ENCODE measurements around the gene PCP4L1.

Gene PCP4L1

DNA sequence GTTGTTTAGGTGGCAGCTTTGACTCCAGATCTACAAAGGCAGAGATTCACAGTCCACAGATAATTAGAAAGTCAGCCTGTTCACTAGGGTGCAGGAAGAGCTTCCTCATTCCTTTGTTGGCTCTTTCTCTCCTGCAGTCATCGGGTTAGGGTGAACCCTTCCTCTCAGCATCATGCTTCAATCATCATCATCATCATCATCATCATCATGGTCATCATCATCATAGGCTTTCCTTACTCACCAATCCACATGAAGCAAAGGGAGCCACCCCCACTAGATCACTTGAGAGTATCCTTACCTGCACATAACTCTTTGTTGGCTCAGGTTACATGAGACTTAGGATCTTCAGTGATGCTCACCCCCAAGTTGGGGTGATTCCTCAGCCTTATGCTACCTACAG, 32.2 kb downstream of the PCP4L1 start:
- Histone ChIP-seq H3K9ac (ENCODE audit: low read length) (no peak overlapping the region), H3K27ac (ENCODE audit: low read depth, low read length) (no peak overlapping the region), H3K4me3 (ENCODE audit: low read length) (no peak overlapping the region), H3K27me3 (ENCODE audit: control insufficient read depth, insufficient read depth, low read length) (no peaks in the 10 kb centered on the region), H3K4me1 (ENCODE audit: control insufficient read depth, insufficient read depth, low read length) (no peaks in the 10 kb centered on the region), H3K36me3 (ENCODE audit: control insufficient read depth, insufficient read depth, low read length) (no peaks in the 10 kb centered on the region)

DNA sequence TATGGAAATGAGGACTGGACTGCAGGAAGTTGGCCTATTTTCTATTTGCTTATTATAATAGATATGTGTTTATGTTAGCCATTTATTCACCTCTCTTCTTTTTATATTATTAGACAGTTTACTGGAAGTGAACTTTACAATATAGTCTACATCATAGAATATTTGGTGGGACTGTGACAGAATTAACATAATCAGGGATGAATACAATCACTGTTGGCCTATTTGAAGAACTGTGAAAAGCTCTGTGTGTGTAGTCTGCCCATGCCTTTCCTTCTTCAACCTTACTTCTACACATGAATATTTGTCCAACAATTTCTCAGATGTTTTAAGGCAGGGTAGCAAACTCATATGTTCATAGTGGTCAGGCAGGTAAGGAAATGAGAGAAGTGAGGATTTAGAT, 38.9 kb downstream of the PCP4L1 start:
- Histone ChIP-seq H3K4me3 (ENCODE audit: low read length) (no peak overlapping the region), H3K4me1 (ENCODE audit: control insufficient read depth, insufficient read depth, low read length) (no peaks in the 10 kb centered on the region), H3K27me3 (ENCODE audit: control insufficient read depth, insufficient read depth, low read length) (no peaks in the 10 kb centered on the region), H3K9ac (ENCODE audit: low read length) (no peak overlapping the region), H3K36me3 (ENCODE audit: control insufficient read depth, insufficient read depth, low read length) (no peaks in the 10 kb centered on the region), H3K27ac (ENCODE audit: low read depth, low read length) (no peak overlapping the region)

DNA sequence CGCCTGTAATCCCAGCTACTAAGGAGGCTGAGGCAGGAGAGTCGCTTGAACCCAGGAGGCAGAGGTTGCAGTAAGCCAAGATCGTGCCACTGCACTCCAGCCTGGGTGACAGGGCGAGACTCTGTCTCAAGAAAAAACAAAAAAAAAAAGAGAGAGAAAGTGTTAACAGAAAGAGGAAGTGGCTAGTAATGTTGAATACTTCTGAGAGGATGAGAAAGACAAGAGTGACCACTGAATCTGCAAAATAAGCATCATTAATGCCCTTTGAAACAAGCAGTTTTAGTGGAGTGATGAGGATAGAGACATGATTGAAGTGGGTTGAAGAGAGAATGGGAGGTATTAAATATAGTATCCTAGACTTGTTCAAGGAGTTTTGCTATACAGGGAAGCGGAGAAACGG, 39.6 kb downstream of the PCP4L1 start:
- H3K36me3 ChIP-seq (ENCODE audit: control insufficient read depth, insufficient read depth, low read length): no peaks in the 10 kb centered on the region
- H3K27me3 ChIP-seq (ENCODE audit: control insufficient read depth, insufficient read depth, low read length): no peaks in the 10 kb centered on the region
- H3K4me3 ChIP-seq (ENCODE audit: low read length): no peak overlapping the region
- no peak overlapping the region for H3K27ac ChIP-seq (ENCODE audit: low read depth, low read length)
- no peak overlapping the region for H3K9ac ChIP-seq (ENCODE audit: low read length)
- no peaks in the 10 kb centered on the region for H3K4me1 ChIP-seq (ENCODE audit: control insufficient read depth, insufficient read depth, low read length)

DNA sequence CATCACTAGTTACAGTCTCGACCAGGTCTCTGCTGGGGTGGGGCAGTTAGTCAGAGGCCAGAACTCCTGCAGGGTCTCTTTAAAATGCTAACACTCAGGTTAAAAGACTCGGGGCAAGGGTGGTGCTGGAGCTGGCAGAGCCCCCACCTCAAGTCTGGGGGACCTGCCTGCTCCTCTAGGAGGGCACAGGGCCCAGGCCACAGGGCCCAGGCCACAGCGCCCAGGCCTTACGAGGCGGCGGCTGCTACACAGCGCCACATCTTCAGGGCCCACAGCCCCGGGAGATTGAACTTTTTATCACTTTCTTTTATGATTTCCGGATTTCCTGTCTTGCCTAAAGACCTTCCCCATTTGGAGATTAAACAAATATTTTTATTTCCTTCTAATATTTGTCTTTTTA, 40.8 kb downstream of the PCP4L1 start:
- no peak overlapping the region for H3K9ac ChIP-seq (ENCODE audit: low read length)
- H3K4me1 ChIP-seq (ENCODE audit: control insufficient read depth, insufficient read depth, low read length): no peaks in the 10 kb centered on the region
- no peaks in the 10 kb centered on the region for H3K36me3 ChIP-seq (ENCODE audit: control insufficient read depth, insufficient read depth, low read length)
- H3K4me3 ChIP-seq (ENCODE audit: low read length): no peak overlapping the region
- no peak overlapping the region for H3K27ac ChIP-seq (ENCODE audit: low read depth, low read length)
- H3K27me3 ChIP-seq (ENCODE audit: control insufficient read depth, insufficient read depth, low read length): no peaks in the 10 kb centered on the region

DNA sequence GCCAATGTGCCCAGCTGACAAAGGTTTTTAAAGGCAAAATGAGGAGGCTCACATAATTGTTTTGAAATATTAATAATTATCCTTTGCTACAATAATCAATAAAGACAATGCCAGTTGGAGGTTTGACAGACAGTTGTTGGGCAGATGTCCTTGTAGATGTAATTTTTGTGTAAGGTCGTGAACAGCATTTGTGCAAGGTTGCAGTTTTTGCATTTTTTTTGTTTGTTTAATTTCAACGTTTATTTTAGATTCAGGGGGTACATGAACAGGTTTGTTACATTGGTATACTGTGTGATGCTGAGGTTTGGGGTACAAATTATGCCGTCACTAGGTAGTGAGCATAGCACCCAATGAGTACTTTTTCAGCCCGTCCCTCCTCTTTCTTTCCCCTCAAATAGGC, 41.9 kb downstream of the PCP4L1 start:
- no peak overlapping the region for H3K9ac ChIP-seq (ENCODE audit: low read length)
- H3K27me3 ChIP-seq (ENCODE audit: control insufficient read depth, insufficient read depth, low read length): no peaks in the 10 kb centered on the region
- no peaks in the 10 kb centered on the region for H3K4me1 ChIP-seq (ENCODE audit: control insufficient read depth, insufficient read depth, low read length)
- H3K4me3 ChIP-seq (ENCODE audit: low read length): no peak overlapping the region
- no peak overlapping the region for H3K27ac ChIP-seq (ENCODE audit: low read depth, low read length)
- no peaks in the 10 kb centered on the region for H3K36me3 ChIP-seq (ENCODE audit: control insufficient read depth, insufficient read depth, low read length)

DNA sequence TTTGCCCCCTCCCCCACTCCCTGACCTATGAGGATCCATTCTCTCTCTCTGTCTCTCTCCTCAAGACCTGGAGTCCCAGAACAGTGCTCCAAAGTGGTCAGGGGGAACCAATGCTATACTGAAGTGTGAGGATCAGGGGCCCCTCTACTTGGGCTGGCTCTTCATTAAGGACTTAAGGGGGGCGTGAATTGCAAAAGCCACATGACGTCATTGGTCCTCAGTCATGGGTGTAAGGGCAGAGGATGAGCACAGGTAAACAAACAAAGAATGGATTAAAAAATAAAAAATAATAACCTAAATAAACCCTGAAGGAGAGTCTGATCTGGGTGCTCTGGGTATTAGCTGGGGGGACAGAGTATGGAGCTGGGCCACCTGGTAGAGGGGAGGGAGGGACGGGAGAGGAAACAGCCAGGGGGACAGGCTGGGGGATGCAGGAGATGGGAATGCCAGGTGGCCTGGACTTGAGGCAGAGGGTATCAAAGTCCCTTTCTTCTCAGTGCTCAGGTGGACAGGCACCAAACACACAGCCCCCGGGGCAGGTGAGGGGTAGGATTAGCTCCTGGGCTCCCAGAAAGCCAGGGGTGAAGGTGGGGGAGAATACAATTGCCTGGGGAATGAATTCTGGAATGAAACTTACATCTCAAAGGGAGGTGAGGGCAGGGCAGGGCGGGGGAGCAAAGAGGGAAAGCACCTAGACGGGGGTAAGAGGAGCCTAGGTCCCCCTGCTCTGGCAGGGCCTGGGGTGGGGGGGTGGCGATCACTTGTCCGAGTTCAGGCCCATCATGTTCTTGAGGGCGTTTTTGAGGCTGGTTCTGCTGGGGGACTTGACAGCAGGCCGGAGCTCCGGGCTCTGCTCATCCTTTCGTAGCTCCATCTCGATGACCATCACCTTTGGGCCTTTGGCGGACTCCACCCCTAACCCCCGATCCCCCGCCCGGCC, 46.7 kb downstream of the PCP4L1 start:
- Histone ChIP-seq H3K27ac (ENCODE audit: low read depth, low read length) (no peak overlapping the region), H3K27me3 (ENCODE audit: control insufficient read depth, insufficient read depth, low read length) (no peaks in the 10 kb centered on the region), H3K9ac (ENCODE audit: low read length) (no peak overlapping the region), H3K36me3 (ENCODE audit: control insufficient read depth, insufficient read depth, low read length) (no peaks in the 10 kb centered on the region), H3K4me3 (ENCODE audit: low read length) (peak overlapping the region; percentile 76), H3K4me1 (ENCODE audit: control insufficient read depth, insufficient read depth, low read length) (peaks cover 4% of the 10 kb centered on the region)

DNA sequence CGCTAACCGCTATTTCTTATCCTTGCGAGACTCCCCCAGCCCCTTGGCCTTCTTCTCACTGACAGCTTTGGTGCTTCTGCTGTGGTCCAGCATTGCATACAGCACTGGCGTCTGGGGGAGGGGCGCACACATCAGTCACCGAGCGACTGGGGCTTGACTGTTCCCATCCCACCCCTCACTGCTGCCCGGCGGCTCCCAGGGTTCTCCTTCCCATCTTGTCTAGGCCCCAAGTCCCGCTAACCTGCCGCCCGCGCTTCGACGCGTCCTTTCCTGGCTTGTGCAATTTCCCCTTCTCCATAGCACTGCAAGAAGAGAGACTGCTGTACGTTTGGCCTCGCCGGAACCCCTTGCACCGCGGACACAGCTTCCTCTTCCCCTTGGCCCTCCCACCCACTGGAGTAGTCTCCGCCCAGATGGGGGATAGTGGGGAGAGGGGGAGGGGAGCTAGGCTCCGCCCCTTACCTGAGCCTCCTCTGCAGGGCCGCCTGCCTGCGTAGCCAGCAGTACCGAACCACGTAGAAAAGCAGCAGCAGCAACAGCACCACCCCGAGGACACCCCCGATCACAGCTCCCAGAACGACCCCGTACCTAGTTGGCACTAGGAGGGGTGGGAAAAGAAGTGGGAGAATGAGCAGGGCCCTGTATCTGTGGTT, 47.4 kb downstream of the PCP4L1 start:
- peak overlapping the region; percentile 76 for H3K4me3 ChIP-seq (ENCODE audit: low read length)
- H3K36me3 ChIP-seq (ENCODE audit: control insufficient read depth, insufficient read depth, low read length): no peaks in the 10 kb centered on the region
- H3K27ac ChIP-seq (ENCODE audit: low read depth, low read length): no peak overlapping the region
- no peaks in the 10 kb centered on the region for H3K27me3 ChIP-seq (ENCODE audit: control insufficient read depth, insufficient read depth, low read length)
- peaks cover 4% of the 10 kb centered on the region for H3K4me1 ChIP-seq (ENCODE audit: control insufficient read depth, insufficient read depth, low read length)
- H3K9ac ChIP-seq (ENCODE audit: low read length): peak overlapping the region; percentile 32

DNA sequence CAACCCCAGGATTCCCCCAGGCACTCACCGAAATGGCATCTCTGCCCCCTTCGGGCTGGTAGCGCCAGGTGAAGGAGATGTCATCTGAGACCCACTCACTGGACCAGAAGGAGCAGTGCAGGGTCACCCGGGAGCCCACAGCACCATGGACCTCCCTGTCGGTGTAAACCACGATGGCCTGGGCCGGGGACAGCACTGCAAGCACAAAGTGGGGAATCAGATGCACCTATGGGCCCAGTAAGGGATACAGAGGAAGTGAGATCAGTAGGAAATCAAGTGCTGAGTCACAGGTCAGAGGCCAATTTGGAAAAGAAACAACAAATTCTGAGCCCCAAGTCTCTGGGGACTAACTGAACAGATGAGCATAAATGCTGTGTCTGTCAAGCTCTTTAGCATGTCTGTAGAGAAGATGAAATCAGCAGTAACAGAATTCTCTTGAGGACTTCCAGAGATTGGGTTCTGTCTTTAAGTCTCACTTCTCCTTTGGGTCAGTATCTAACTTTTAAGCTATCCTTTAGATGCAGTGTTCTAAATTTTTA, 48.8 kb downstream of the PCP4L1 start:
- peaks cover 4% of the 10 kb centered on the region for H3K4me1 ChIP-seq (ENCODE audit: control insufficient read depth, insufficient read depth, low read length)
- H3K27me3 ChIP-seq (ENCODE audit: control insufficient read depth, insufficient read depth, low read length): no peaks in the 10 kb centered on the region
- no peak overlapping the region for H3K27ac ChIP-seq (ENCODE audit: low read depth, low read length)
- H3K36me3 ChIP-seq (ENCODE audit: control insufficient read depth, insufficient read depth, low read length): no peaks in the 10 kb centered on the region
- no peak overlapping the region for H3K9ac ChIP-seq (ENCODE audit: low read length)
- no peak overlapping the region for H3K4me3 ChIP-seq (ENCODE audit: low read length)

DNA sequence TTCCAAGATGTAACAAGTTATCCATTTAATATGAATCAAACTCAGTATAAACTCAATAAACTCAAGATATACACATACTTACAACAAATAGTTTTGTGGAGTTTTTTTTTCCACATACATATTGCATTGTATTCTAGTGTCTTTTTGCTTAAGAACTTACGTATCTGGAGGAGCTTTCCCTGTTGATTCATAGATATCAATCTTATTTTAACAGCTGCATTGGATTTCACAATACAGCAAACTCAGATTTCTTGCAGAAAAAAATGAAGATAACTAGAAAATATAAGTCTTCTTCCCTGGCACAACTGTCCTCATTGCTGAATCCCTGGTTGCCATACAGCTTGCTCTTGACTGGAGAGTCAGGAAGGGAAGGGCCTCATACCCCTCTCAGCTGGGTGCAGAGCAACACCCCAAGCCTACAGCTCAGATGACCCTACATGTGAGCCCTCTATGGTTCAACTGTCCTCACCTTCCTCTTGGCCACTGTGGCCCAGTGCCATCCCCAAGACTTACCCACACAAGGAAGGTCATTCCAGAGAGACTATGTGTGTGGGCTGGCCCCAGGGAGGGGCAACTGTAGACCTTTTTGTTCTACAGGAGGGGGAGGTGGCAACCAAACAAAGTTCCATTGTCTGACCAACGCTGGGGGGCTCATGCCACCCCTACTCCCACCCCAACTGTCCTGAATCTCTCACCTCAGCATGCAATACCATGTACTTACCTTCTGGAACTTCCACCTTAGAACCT, 49.5 kb downstream of the PCP4L1 start:
- H3K9ac ChIP-seq (ENCODE audit: low read length): no peak overlapping the region
- H3K4me3 ChIP-seq (ENCODE audit: low read length): no peak overlapping the region
- H3K27ac ChIP-seq (ENCODE audit: low read depth, low read length): no peak overlapping the region
- H3K27me3 ChIP-seq (ENCODE audit: control insufficient read depth, insufficient read depth, low read length): no peaks in the 10 kb centered on the region
- no peaks in the 10 kb centered on the region for H3K36me3 ChIP-seq (ENCODE audit: control insufficient read depth, insufficient read depth, low read length)
- peaks cover 4% of the 10 kb centered on the region for H3K4me1 ChIP-seq (ENCODE audit: control insufficient read depth, insufficient read depth, low read length)

DNA sequence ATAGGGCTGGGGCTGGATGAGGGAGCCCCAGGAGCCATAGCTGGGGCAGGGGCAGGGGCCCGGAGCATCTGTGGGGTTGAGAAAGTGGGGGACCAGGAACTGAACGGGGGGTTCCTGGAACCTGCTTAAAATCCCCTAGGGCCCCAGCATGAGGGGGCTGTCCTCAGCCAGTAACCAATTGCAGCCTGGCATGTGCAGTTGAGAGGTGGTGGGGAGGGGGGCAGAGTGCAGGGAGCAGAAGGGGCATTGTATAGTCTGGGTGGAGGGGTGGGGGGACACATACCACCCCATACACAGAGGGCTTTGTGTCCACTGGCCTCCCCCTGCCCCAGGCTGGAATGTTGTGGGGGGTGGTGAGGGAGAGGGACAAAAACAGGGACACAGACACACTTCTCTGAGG, 51.3 kb downstream of the PCP4L1 start, which contains the start of gene MPZ:
Gene MPZ, minus strand, starts transcription at position 101 of the 400 bp plus-strand sequence. Its CDS starts 63 bp downstream, at position 38.
- no peaks in the 10 kb centered on the region for H3K27me3 ChIP-seq (ENCODE audit: control insufficient read depth, insufficient read depth, low read length)

DNA sequence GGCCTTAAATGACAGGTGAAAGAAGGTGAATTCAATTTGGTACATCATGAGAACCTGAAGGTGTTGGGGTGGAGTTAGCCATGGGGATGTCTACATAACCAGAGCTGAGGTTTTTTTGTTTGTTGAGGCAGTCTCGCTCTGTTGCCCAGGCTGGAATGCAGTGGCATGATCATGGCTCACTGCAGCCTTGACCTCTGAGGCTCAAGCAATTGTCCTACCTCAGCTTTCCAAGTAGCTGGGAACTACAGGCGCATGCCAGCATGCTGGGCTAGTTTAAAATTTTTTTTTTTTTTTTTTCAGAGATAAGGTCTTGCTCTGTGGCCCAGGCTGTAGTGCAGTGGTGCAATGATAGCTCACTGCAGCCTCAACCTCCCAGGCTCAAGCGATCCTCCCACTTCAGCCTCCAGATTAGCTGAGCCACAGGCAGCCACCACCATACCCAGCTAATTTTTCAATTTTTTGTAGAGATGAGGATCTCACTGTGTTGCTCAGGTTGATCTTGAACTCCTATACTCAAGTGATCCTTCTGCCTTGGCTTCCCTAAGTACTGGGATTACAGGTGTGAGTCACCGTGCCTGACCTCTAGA, 53.1 kb downstream of the PCP4L1 start:
- Histone ChIP-seq H3K27ac (ENCODE audit: low read depth, low read length) (no peak overlapping the region), H3K4me1 (ENCODE audit: control insufficient read depth, insufficient read depth, low read length) (peaks cover 12% of the 10 kb centered on the region), H3K36me3 (ENCODE audit: control insufficient read depth, insufficient read depth, low read length) (no peaks in the 10 kb centered on the region), H3K9ac (ENCODE audit: low read length) (no peak overlapping the region), H3K4me3 (ENCODE audit: low read length) (no peak overlapping the region), H3K27me3 (ENCODE audit: control insufficient read depth, insufficient read depth, low read length) (no peaks in the 10 kb centered on the region)

More for the DNA sequence above, 51.3 kb downstream of the PCP4L1 start, which contains the start of gene MPZ:
- Histone ChIP-seq H3K4me1 (ENCODE audit: control insufficient read depth, insufficient read depth, low read length) (peaks cover 11% of the 10 kb centered on the region), H3K9ac (ENCODE audit: low read length) (no peak within 1 kb of the TSS), H3K27ac (ENCODE audit: low read depth, low read length) (no peak within 1 kb of the TSS), H3K36me3 (ENCODE audit: control insufficient read depth, insufficient read depth, low read length) (no peaks in the 10 kb centered on the region), H3K4me3 (ENCODE audit: low read length) (no peak within 1 kb of the TSS)
